ENCODE data around the gene VRTN. TPM values are rescaled to one million over a fixed set of nuclear protein-coding genes. Genes with fewer than 3 reads are reported as not detected.

VRTN gene
- total RNA-seq, 1 donor from 2014 or later = not detected

GRCh38 chr14:74407021-74407800, 58.9 kb downstream of the VRTN start:
- H3K9me3 ChIP-seq = no peaks in the 10 kb centered on the region
- no peaks in the 10 kb centered on the region for H3K27me3 ChIP-seq
- intact Hi-C loops (cut with DNase I) = no loop called here
- H3K36me3 ChIP-seq = no peaks in the 10 kb centered on the region
- ATAC-seq (no peak), DNase-seq (no peak)
- H3K27ac ChIP-seq = no peak overlapping the region
- H3K4me3 ChIP-seq = no peak overlapping the region
- TF ChIP-seq, protein P1, sequence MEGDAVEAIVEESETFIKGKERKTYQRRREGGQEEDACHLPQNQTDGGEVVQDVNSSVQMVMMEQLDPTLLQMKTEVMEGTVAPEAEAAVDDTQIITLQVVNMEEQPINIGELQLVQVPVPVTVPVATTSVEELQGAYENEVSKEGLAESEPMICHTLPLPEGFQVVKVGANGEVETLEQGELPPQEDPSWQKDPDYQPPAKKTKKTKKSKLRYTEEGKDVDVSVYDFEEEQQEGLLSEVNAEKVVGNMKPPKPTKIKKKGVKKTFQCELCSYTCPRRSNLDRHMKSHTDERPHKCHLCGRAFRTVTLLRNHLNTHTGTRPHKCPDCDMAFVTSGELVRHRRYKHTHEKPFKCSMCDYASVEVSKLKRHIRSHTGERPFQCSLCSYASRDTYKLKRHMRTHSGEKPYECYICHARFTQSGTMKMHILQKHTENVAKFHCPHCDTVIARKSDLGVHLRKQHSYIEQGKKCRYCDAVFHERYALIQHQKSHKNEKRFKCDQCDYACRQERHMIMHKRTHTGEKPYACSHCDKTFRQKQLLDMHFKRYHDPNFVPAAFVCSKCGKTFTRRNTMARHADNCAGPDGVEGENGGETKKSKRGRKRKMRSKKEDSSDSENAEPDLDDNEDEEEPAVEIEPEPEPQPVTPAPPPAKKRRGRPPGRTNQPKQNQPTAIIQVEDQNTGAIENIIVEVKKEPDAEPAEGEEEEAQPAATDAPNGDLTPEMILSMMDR (IDR thresholded peaks at IDR 0.05) = no peak
- H3K4me1 ChIP-seq = peaks cover 8% of the 10 kb centered on the region

- Histone ChIP-seq H3K4me1 (peaks cover 2% of the 10 kb centered on the region), H3K27ac (no peak overlapping the region), H3K27me3 (no peaks in the 10 kb centered on the region), H3K36me3 (no peaks in the 10 kb centered on the region), H3K4me3 (no peak overlapping the region), H3K9me3 (no peaks in the 10 kb centered on the region)
- TF ChIP-seq, protein P1 (IDR thresholded peaks at IDR 0.05) = no peak
- intact Hi-C loops (cut with DNase I) = no loop called here
- DNase-seq (no peak), ATAC-seq (no peak)
Measured at GRCh38 chr14:74407801-74408154, 59.5 kb downstream of the VRTN start.

GRCh38 chr14:74408870-74409269, 60.6 kb downstream of the VRTN start:
- Histone ChIP-seq H3K27me3 (no peaks in the 10 kb centered on the region), H3K36me3 (no peaks in the 10 kb centered on the region)

DNA sequence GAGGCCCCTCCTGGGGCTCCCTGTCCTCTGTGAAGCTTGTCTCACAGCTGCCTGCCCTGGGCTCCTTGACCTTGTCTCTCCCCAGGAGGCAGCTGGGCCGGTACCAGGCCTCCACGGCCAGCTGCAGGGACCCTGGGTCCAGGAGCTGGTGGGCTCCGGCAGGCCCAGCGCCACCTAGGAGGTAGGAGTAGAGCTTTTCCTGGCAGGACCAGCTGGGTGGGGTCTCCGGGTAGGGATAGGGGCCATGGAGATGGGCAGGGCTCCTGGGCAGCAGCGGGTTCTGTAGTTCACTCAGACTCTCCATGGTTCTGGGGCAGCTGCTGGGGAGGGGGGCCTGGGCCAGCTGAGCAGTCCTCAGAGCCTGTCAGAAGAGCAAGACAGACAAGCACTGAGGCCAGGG, 61.2 kb downstream of the VRTN start:
- intact Hi-C loops (cut with DNase I) = no loop called here
- no peaks in the 10 kb centered on the region for H3K9me3 ChIP-seq
- DNase-seq = no peak
- H3K36me3 ChIP-seq = no peaks in the 10 kb centered on the region
- TF ChIP-seq, protein P1 (IDR thresholded peaks at IDR 0.05) = no peak
- H3K27ac ChIP-seq = no peak overlapping the region
- H3K27me3 ChIP-seq = no peaks in the 10 kb centered on the region
- no peak for ATAC-seq
- H3K4me3 ChIP-seq = no peak overlapping the region
- H3K4me1 ChIP-seq = no peaks in the 10 kb centered on the region

More at GRCh38 chr14:74408870-74409269, 60.6 kb downstream of the VRTN start:
- TF ChIP-seq, protein P1 (IDR thresholded peaks at IDR 0.05) = no peak
- Histone ChIP-seq H3K4me1 (no peaks in the 10 kb centered on the region), H3K4me3 (no peak overlapping the region), H3K27ac (no peak overlapping the region), H3K9me3 (no peaks in the 10 kb centered on the region)
- ATAC-seq = no peak
- intact Hi-C loops (cut with DNase I) = no loop called here
- no peak for DNase-seq

Other genes starting within 250 kb of the VRTN start
- not detected for gene VSX2, start 109.0 kb upstream of the VRTN start, total RNA-seq
- gene ABCD4, start 45.5 kb upstream of the VRTN start, total RNA-seq = 48.3 TPM
- gene SYNDIG1L, start 77.7 kb downstream of the VRTN start, total RNA-seq = 2.9 TPM
- 849 TPM for gene NPC2, start 144.8 kb downstream of the VRTN start, total RNA-seq
- 21.4 TPM for gene ISCA2, start 145.3 kb downstream of the VRTN start, total RNA-seq